ENCODE measurements around the gene GBGT1. TPM values are rescaled to one million over a fixed set of nuclear protein-coding genes. Genes with fewer than 3 reads are reported as not detected.
"Not testable (repeated sequence)": the region's sequence is repeated elsewhere in the genome, so short reads cannot be mapped to it uniquely, and the experiment has no call there.

Gene GBGT1
- polyA plus RNA-seq (ENCODE audit: insufficient read length in 4 of 4) = 1 to 10 TPM; 1.8 to 4.7 (median 2.4) TPM

DNA sequence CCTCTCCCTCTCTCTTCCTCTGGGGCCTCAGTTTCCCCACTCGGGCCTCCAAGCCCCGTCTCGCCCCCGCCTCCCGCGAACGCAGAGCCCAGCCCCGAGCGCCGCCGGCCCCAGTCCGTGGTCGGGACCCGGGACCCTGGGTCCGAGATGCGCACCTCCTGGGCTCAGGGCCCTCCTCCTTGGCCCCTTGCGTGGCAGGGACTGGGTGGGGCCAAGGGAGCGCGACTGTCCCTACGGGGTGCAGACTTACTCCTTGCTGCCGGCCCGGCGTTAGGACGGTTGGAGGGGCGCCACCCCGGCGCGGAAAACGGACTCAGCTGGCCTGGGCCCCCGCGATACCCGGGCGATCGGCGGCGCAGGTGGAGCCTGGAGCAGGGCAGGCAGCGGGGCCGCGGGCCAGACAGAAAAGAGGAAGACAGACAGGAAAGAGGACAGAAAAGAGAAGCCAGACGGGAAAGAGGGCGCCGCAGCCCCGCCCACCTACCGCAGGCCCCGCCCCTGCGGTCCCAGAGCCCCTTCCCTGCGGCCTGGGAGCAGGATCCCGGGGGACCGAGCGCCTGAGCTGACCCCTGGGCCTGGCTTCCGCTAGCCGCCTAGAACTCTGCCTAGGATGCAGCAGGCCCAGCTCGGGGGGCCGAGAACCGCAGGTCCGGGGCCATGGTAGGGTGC, at the start of gene GBGT1:
GBGT1 (minus strand) TSS at position 411 of the 669 bp plus-strand sequence. CDS start 1,502 bp downstream, outside the sequence.
- no peak for DNase-seq (ENCODE audit: low read depth in 4 of 4, low spot score in 3 of 4)

- DNase-seq (ENCODE audit: low read depth in 4 of 4, low spot score in 3 of 4) = no peak
Measured at GRCh38 chr9:133210609-133211008, 46.9 kb upstream of the GBGT1 start.

DNA sequence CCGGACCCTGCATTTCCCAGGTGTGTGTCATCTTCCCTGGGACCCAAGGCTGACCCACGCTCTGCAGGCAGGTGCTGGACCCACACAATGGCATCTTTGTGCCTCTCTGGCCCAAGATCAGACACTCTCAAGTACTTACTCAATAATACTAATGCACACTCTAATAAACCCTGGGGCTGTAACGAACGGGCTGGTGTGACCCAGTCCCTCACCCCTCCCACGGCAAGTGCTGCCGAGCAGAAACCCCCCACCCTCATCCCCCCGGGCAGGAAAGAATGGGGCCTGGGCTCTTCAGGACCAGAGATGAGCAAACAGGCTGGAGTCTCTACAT, 46.5 kb upstream of the GBGT1 start:
- DNase-seq (ENCODE audit: low read depth in 4 of 4, low spot score in 3 of 4) = no peak

DNA sequence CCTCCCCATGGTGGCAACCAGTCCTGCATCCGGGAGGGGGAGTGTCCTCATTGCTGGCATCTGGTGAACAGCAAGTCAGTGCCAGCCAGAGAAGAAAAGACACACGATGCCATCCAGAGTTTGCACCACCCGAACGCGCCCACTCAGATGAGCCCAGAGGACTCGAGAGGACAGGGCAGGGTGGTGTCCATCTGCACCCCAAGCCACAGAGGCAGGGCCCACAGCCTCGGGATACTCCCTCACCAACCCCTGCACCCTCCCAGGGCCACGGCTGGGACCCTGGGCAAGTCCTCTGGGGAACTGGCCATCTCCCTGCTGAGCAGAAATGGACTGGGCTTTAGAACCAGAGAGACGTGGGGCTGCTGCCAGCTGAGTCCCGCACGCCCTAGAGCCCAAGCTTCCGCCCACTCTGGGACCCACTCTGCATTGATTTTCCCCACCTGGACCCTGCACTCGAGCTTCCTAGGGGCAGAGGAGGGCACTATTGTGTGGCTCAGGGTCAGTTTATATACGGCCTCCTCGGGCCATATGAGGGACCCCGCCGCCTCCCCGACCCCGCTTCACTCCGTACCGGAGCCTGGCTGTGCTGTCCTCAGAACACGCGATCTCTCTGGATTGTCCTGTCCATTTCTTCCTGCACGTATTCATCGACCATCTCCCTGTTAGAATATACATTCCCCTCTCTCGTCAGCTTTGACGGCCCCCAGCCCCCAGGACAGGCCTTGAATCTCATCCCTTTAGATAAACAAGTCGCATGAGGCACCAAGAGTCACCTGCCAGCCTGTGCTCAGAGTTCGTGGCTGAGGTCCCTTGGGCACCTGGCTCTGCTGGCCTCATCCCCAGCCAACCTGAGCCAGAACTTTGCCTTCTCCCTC, 45.9 kb upstream of the GBGT1 start:
- not testable (repeated sequence) for DNase-seq (ENCODE audit: low read depth in 4 of 4, low spot score in 3 of 4)

- not testable (repeated sequence) for DNase-seq (ENCODE audit: low read depth in 4 of 4, low spot score in 3 of 4)
Measured at GRCh38 chr9:133208880-133209300, 45.2 kb upstream of the GBGT1 start, which contains the start of gene OBP2B. Gene OBP2B, minus strand, starts transcription at chr9:133209250. Its CDS starts 51 bp downstream, at chr9:133209199.

DNA sequence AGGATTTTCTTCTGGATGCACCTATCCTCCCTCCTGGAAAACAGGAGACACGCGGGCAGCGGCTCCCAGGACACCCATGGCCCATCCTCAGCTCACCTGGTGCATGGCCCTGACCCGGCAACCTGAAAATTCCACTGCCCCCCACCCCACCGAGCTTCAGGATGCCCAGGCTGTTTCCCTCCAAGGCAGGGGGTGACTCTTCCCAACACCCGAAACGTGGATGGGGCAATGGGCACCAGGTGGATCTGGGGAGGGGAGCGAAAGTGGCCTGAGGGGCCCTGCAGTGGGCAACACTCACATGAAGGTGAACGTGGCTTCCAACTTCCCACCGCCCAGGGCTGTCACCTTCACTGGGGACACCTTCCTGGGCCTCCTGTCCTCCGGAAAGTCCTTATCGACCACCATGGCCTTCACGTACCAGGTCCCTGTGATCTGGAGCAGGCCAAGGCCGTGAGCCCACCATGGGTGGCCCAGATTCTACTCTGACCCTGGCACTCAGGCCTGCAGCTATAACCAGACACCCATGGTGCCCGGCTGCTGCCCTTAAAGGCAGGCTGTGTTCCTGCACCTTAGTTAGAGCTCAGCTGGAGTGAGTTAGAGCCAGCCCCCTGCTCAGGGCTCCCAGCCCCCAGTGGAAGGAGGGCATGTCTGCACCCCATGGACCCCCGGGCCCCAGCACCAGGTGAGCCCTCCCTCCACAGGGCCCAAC, 44.6 kb upstream of the GBGT1 start:
- DNase-seq (ENCODE audit: low read depth in 4 of 4, low spot score in 3 of 4) = not testable (repeated sequence)

DNA sequence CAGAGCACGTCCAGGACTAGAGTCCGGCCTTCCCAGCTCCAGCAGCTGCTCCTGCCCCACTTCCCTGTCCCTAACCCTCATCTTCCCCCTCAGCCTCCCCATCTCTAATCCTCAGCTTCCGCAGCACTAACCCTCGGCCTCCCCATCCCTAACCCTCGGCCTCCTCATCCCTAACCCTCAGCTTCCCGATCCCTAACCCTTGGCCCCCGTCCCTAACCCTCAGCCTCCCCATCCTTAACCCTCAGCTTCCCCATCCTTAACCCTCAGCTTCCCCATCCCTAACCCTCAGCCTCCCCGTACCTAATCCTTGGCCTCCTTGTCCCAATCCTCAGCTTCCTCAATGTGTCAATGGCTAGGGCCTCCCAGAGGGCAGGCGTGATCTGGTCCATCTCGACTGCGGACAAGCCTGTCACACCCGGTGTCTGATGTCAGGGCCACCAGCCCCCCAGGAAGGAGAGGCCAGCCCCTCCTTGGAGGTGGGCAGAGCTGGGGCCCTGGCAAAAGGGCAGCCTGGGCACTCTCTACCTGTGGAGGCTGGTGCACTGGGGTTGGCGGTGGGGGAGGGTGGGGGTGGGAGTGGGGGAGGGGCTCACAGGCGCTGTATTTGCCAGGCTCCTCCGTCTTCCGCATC, 43.9 kb upstream of the GBGT1 start:
- no peak for DNase-seq (ENCODE audit: low read depth in 4 of 4, low spot score in 3 of 4)

DNA sequence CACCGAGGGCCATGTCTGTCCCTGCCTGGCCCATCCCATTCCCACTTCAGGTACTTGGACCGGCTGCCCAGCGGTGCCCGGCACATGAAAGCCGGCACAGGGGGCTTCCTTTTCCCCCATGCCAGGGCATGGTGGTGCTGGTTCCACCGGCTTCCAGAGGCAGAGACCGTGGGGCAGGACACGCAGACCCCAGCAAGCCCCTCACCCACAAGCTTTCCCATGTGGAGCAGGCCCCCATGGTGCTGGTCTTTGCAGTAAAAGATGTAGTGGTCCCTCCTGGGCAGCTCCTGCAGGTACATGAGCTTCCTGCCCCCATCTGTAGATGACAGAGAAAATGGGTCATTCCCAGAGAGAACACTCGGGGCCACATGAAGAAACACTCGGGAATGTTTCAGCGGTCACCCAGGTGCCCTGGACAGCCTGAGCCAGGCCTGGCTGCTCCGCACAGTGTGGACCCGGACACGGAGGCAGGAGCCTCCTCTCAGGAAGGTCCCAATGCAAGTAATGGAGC, 43.4 kb upstream of the GBGT1 start:
- no peak for DNase-seq (ENCODE audit: low read depth in 4 of 4, low spot score in 3 of 4)

DNA sequence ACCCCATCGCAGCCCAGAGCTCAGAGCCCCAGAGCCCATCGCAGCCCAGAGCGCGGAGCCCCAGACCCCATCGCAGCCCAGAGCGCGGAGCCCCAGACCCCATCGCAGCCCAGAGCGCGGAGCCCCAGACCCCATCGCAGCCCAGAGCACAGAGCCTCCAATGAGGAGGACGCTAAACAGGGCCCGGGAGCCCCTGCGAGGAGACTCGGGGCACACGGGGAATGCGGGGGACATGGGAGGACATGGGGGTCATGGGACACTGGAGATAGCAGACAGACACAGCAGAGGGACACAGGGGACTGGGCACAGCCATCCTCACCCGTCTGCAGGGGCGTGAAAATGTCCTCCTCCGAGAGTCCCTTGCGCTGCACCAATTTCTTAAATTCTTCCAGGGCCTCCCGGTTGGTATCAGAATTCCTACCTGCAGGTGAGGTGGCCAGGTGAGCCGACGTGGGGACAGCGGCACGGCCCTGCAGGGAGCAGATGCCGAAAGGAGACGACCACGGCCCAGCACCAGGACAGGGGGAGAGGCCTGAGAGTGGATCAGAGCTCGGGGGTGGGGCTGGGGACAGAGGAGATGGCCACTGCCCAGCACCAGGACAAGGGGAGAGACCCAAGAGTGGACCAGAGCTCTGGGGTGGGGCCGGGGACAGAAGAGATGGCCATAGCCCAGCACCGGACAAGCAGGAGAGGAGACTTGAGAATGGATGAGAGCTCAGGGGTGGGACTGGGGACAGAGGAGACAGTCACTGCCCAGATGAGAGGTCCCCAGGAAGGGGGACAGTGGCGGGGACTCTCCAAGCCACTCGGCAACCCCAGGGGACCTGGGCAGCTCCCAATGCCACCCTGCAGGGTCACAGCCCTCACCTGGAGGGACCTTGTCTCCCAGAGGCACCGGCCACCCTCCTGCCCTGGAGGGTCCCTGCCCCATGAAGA, 42.5 kb upstream of the GBGT1 start:
- DNase-seq (ENCODE audit: low read depth in 4 of 4, low spot score in 3 of 4) = no peak

DNA sequence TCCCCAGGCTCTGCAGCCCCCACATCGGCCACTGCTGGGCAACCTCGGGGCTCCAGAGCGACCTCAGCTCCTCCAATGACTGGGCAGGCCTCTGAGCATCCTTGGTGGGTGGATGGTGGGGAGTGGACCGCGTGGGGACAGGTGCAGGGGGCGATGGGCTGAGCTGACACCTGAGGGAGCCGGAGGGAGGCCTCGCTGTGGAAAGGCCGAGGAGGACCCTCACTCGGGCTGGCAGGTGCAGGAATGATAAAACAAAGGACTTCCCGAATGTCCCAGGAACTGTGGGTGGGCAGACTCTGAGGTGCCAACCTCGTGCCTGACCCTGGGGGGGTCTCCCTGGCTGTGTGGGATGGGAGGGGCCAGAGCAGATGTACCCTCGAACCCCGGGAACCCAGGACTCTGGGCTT, 41.8 kb upstream of the GBGT1 start:
- DNase-seq (ENCODE audit: low read depth in 4 of 4, low spot score in 3 of 4) = not testable (repeated sequence)

DNA sequence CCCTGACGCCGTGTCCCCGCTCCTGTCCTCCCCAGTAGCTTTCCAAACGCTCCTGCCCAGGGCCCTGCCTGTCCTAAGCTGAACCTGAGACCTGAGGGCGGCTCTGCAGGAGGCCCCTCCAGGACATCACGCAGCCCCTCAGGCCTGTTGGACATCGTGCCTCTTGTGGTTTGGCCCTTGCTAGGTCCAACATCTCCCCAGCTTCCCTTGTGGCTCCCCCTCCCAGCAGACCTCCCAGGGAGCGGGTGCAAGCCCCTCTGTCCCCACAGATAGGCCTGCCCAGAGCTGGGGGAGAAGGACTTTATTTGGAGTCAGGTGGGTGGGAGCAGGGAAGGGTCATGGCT, 41.3 kb upstream of the GBGT1 start:
- DNase-seq (ENCODE audit: low read depth in 4 of 4, low spot score in 3 of 4) = no peak

DNA sequence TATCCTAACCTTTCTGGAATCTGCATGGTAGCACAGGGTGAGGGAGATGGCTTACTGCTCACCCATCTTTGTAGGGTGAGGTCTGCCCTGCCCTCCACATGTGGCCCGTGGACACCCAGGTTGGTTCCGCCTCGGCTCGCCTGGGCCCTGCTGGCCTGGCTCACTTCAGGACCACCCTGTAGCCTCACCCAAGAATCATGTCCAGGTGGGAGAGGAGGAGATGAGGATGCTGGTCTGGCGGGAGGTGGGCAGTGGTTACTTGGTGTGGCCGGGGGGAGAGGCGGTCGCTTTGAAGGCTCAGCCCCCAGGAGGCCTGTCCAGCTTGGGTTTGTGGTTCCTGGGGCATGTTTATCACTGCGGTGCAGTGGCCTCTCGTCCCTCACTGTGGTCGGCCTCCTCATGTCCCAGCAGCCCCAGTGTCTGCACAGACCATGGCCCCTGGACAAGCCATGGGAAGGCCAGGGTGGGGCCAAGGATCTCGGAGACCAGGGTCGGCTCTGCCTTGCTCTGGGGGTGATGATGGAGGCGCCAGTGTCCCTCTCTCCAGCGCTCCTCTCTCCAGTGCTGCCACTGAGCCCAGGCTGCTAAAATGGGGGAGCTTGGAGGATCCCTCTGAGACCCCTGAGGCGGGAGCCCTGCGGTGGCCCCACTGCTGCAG, 40.8 kb upstream of the GBGT1 start:
- DNase-seq (ENCODE audit: low read depth in 4 of 4, low spot score in 3 of 4) = no peak

GRCh38 chr9:133203506-133204075, 39.9 kb upstream of the GBGT1 start:
- DNase-seq (ENCODE audit: low read depth in 4 of 4, low spot score in 3 of 4) = no peak

- DNase-seq (ENCODE audit: low read depth in 4 of 4, low spot score in 3 of 4) = no peak
Measured at GRCh38 chr9:133202688-133203453, 39.2 kb upstream of the GBGT1 start.

DNA sequence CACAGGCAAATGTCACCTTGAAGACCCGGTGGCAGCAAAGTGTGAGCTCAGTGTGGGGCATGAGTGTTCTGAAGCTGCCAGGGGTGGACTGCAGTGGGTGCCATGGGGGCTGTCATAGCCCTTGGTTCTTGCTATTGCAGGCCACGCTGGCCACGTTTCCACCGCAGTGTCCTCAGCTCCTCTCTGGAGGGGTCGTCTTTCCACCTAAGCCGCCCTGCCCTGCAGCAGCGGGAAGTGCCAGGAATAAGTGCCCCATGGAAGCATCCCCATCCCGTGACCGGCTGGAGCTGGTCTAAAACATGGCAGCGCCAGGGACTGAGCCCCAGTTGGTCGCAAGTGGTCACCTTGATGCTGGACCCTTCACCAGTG, 38.4 kb upstream of the GBGT1 start:
- no peak for DNase-seq (ENCODE audit: low read depth in 4 of 4, low spot score in 3 of 4)

DNA sequence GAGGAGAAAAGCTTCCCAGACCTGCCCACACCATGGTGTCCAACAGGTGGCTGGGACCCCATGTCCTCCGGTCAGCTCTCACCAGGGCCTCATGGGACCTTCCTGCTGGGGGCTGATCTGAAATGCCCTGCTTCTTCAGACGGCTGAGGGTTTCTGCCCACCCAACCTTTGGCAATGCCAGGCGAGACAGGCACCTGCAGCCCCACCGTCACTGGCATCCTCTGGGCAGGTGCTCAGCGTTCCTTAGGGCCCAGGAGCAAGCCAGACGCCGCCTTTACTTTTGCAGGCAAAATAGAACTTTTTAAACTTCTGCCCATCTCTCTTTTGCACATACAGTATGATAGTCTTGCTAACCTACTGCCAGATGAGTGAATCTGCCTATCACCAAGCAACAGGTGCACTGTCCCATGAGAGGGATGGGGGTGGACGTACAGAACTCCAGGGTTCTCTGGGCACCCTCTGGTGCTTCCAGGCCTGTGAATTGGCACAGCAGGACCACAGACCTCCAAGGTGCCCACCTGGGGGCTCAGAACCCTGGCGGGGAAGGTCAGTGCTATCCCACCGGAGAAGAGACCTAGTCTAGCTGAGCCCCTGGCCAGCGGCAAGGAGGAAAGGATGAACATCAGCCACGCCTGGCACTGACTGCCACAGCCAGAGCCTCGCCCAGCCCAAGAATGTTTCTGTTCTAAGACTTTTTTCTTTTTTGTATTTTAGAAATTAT, 37.9 kb upstream of the GBGT1 start:
- no peak for DNase-seq (ENCODE audit: low read depth in 4 of 4, low spot score in 3 of 4)

- DNase-seq (ENCODE audit: low read depth in 4 of 4, low spot score in 3 of 4) = no peak
Measured at GRCh38 chr9:133200631-133201030, 36.9 kb upstream of the GBGT1 start.

Measured in left renal pelvis (tissue), 4 donors.